Measurements from ENCODE around the gene CAMK1D.

CAMK1D gene

GRCh38 chr10:12403119-12403518 lies 53.8 kb downstream of the CAMK1D start:
- DNase-seq (ENCODE audit: low spot score) = no peak

- DNase-seq (ENCODE audit: low spot score) = no peak
These were observed 56.3 kb downstream of the CAMK1D start for GRCh38 chr10:12405342-12406320.

- no peak for DNase-seq (ENCODE audit: low spot score)
These were observed 57.5 kb downstream of the CAMK1D start for GRCh38 chr10:12406764-12407400.

- DNase-seq (ENCODE audit: low spot score) = no peak
These were observed 59.1 kb downstream of the CAMK1D start for GRCh38 chr10:12408472-12408871.

- DNase-seq (ENCODE audit: low spot score) = no peak
These were observed 59.8 kb downstream of the CAMK1D start for GRCh38 chr10:12409161-12409560.

- DNase-seq (ENCODE audit: low spot score) = no peak
These were observed 60.3 kb downstream of the CAMK1D start for GRCh38 chr10:12409613-12410012.

GRCh38 chr10:12412666-12413368 lies 63.5 kb downstream of the CAMK1D start:
- no peak for DNase-seq (ENCODE audit: low spot score)

- no peak for DNase-seq (ENCODE audit: low spot score)
These were observed 64.0 kb downstream of the CAMK1D start for GRCh38 chr10:12413369-12413711.

GRCh38 chr10:12414278-12414989 lies 65.1 kb downstream of the CAMK1D start:
- DNase-seq (ENCODE audit: low spot score) = no peak

- DNase-seq (ENCODE audit: low spot score) = no peak
These were observed 67.2 kb downstream of the CAMK1D start for GRCh38 chr10:12416344-12417050.

- DNase-seq (ENCODE audit: low spot score) = no peak
These were observed 68.0 kb downstream of the CAMK1D start for GRCh38 chr10:12417331-12417730.

- no peak for DNase-seq (ENCODE audit: low spot score)
These were observed 68.7 kb downstream of the CAMK1D start for GRCh38 chr10:12418000-12418399.

- DNase-seq (ENCODE audit: low spot score) = no peak
These were observed 69.4 kb downstream of the CAMK1D start for GRCh38 chr10:12418725-12419261.

- DNase-seq (ENCODE audit: low spot score) = no peak
These were observed 70.0 kb downstream of the CAMK1D start for GRCh38 chr10:12419262-12419847.

- DNase-seq (ENCODE audit: low spot score) = no peak
These were observed 71.3 kb downstream of the CAMK1D start for GRCh38 chr10:12420530-12421120.

- no peak for DNase-seq (ENCODE audit: low spot score)
These were observed 72.8 kb downstream of the CAMK1D start for GRCh38 chr10:12422189-12422588.

GRCh38 chr10:12423896-12424295 lies 74.5 kb downstream of the CAMK1D start:
- no peak for DNase-seq (ENCODE audit: low spot score)

GRCh38 chr10:12427276-12427675 lies 77.9 kb downstream of the CAMK1D start:
- DNase-seq (ENCODE audit: low spot score) = no peak

GRCh38 chr10:12428447-12429135 lies 79.2 kb downstream of the CAMK1D start:
- DNase-seq (ENCODE audit: low spot score) = no peak

All from HuH-7.5 (cell line).